Suppressor macrophage (primary cell): ENCODE results near the gene BTG3.

ENCODE experiments used
- DNase-seq, 4 experiments: peaks; one replicate each; pipeline ENCODE4 v3.0.0-alpha.2; 2020 to 2022
- total RNA-seq, 17 experiments: gene quantifications; one replicate each; lab custom pipeline; 2026; ENCODE audit warnings: mixed read lengths in 6 of 17, inconsistent platforms in 3 of 17; lab: John Stamatoyannopoulos, UW

The BTG3 gene
- 11.7 to 58.2 (median 31.0) reads per million in 17 experiments for total RNA-seq

GRCh38 chr21:17612565-17613241 lies at the start of gene BTG3:
Gene BTG3 (minus strand): TSS chr21:17612901. CDS start chr21:17609144, 3,757 bp downstream.
- DNase-seq: peak; percentile 89 to 95 (median 92)

GRCh38 chr21:17660862-17661261 lies 48.2 kb upstream of the BTG3 start:
- DNase-seq: no peak

GRCh38 chr21:17660452-17660851 lies 47.8 kb upstream of the BTG3 start:
- peak in 2 of 4 experiments; percentile 2 to 16 for DNase-seq

- no peak for DNase-seq
These were observed 46.2 kb upstream of the BTG3 start for GRCh38 chr21:17658931-17659330.

- DNase-seq: no peak
These were observed 38.8 kb upstream of the BTG3 start for GRCh38 chr21:17651526-17651925.

GRCh38 chr21:17650292-17650691 lies 37.6 kb upstream of the BTG3 start:
- DNase-seq: no peak

GRCh38 chr21:17646790-17647189 lies 34.1 kb upstream of the BTG3 start:
- DNase-seq: no peak

GRCh38 chr21:17644186-17644585 lies 31.5 kb upstream of the BTG3 start:
- DNase-seq: no peak

- no peak for DNase-seq
These were observed 28.1 kb upstream of the BTG3 start for GRCh38 chr21:17640821-17641220.

GRCh38 chr21:17636711-17637110 lies 24.0 kb upstream of the BTG3 start:
- DNase-seq: no peak

GRCh38 chr21:17631195-17631594 lies 18.5 kb upstream of the BTG3 start:
- no peak for DNase-seq

GRCh38 chr21:17622018-17622417 lies 9.3 kb upstream of the BTG3 start:
- DNase-seq: no peak

GRCh38 chr21:17616831-17617230 lies 4.1 kb upstream of the BTG3 start:
- DNase-seq: no peak

GRCh38 chr21:17613242-17613676 lies 558 bp upstream of the BTG3 start:
- peak; percentile 12 to 30 (median 24) for DNase-seq

GRCh38 chr21:17612023-17612564 lies 607 bp downstream of the BTG3 start:
- DNase-seq: peak; percentile 75 to 86 (median 78)

GRCh38 chr21:17611414-17612022 lies 1.2 kb downstream of the BTG3 start:
- peak; percentile 91 to 94 (median 92) for DNase-seq

GRCh38 chr21:17610911-17611310 lies 1.8 kb downstream of the BTG3 start:
- DNase-seq: no peak

- no peak for DNase-seq
These were observed 3.0 kb downstream of the BTG3 start for GRCh38 chr21:17609681-17610080.

GRCh38 chr21:17607684-17608083 lies 5.0 kb downstream of the BTG3 start:
- no peak for DNase-seq

GRCh38 chr21:17602874-17603273 lies 9.8 kb downstream of the BTG3 start:
- DNase-seq: peak in 1 of 4 experiments; percentile 5

- DNase-seq: no peak
These were observed 14.3 kb downstream of the BTG3 start for GRCh38 chr21:17598437-17598836.

- DNase-seq: no peak
These were observed 15.0 kb downstream of the BTG3 start for GRCh38 chr21:17597680-17598079.

GRCh38 chr21:17590430-17590829 lies 22.3 kb downstream of the BTG3 start:
- DNase-seq: peak in 1 of 4 experiments; percentile 19
